ENCODE measurements around the gene PLEKHA6. TPM values are rescaled to one million over a fixed set of nuclear protein-coding genes. Genes with fewer than 3 reads are reported as not detected.

PLEKHA6 gene
- total RNA-seq, 2 donors from 2014 or later, result 24.5 to 49.3 TPM

GRCh38 chr1:204285436-204286305 lies 74.1 kb downstream of the PLEKHA6 start:
- Histone ChIP-seq H3K4me3 (peak overlapping the region; percentile 6 to 8), H3K4me1 (replicated peaks) (peaks cover 30% of the 10 kb centered on the region), H3K9me3 (no peaks in the 10 kb centered on the region), H3K36me3 (no peaks in the 10 kb centered on the region), H3K27me3 (replicated peaks; ENCODE audit: insufficient read depth) (no peaks in the 10 kb centered on the region), H3K27ac (peak overlapping the region; percentile 80 to 83)
- DNase-seq (ENCODE audit: low spot score), result no peak
- TF ChIP-seq POLR2AphosphoS5 (IDR thresholded peaks at IDR 0.05) (no peak), CTCF (IDR thresholded peaks at IDR 0.05) (no peak), POLR2A (IDR thresholded peaks at IDR 0.05) (no peak)
- WGBS, result 75% methylated on average over 13 of the region's 13 CpGs
- intact Hi-C loops (cut with DNase I), result no loop called here

GRCh38 chr1:204284929-204285328 lies 74.8 kb downstream of the PLEKHA6 start:
- H3K27ac ChIP-seq, result no peak overlapping the region
- no peak for TF ChIP-seq POLR2A (IDR thresholded peaks at IDR 0.05)
- TF ChIP-seq CTCF (IDR thresholded peaks at IDR 0.05), result no peak
- TF ChIP-seq POLR2AphosphoS5 (IDR thresholded peaks at IDR 0.05), result no peak
- no peaks in the 10 kb centered on the region for H3K36me3 ChIP-seq
- no peak for DNase-seq (ENCODE audit: low spot score)
- no peak overlapping the region for H3K4me3 ChIP-seq
- no peaks in the 10 kb centered on the region for H3K9me3 ChIP-seq
- 89% methylated on average over 2 of the region's 2 CpGs for WGBS
- peaks cover 30% of the 10 kb centered on the region for H3K4me1 ChIP-seq (replicated peaks)
- no peaks in the 10 kb centered on the region for H3K27me3 ChIP-seq (replicated peaks; ENCODE audit: insufficient read depth)
- intact Hi-C loops (cut with DNase I), result no loop called here

- no peak overlapping the region for H3K4me3 ChIP-seq
Observed at GRCh38 chr1:204283711-204284651, 75.7 kb downstream of the PLEKHA6 start.

GRCh38 chr1:204282761-204283221 lies 76.9 kb downstream of the PLEKHA6 start:
- TF ChIP-seq POLR2A (IDR thresholded peaks at IDR 0.05) (no peak), CTCF (IDR thresholded peaks at IDR 0.05) (no peak), POLR2AphosphoS5 (IDR thresholded peaks at IDR 0.05) (no peak)
- H3K27me3 ChIP-seq (replicated peaks; ENCODE audit: insufficient read depth), result no peaks in the 10 kb centered on the region
- H3K4me1 ChIP-seq (replicated peaks), result peaks cover 18% of the 10 kb centered on the region
- intact Hi-C loops (cut with DNase I), result no loop called here
- 65% methylated on average over 11 of the region's 11 CpGs for WGBS
- no peak overlapping the region for H3K4me3 ChIP-seq
- no peaks in the 10 kb centered on the region for H3K36me3 ChIP-seq
- DNase-seq (ENCODE audit: low spot score), result no peak
- no peaks in the 10 kb centered on the region for H3K9me3 ChIP-seq
- no peak overlapping the region for H3K27ac ChIP-seq

More at GRCh38 chr1:204283711-204284651, 75.7 kb downstream of the PLEKHA6 start:
- Histone ChIP-seq H3K27ac (no peak overlapping the region), H3K9me3 (no peaks in the 10 kb centered on the region), H3K27me3 (replicated peaks; ENCODE audit: insufficient read depth) (no peaks in the 10 kb centered on the region), H3K4me1 (replicated peaks) (peaks cover 26% of the 10 kb centered on the region), H3K36me3 (no peaks in the 10 kb centered on the region)
- TF ChIP-seq POLR2AphosphoS5 (IDR thresholded peaks at IDR 0.05), result no peak
- intact Hi-C loops (cut with DNase I), result no loop called here
- no peak for DNase-seq (ENCODE audit: low spot score)
- WGBS, result 66% methylated on average over 9 of the region's 9 CpGs

All from prostate gland (tissue), 2 donors.